H9 (cell line): ENCODE measurements around the gene ANKDD1A. TPM values are rescaled to one million over a fixed set of nuclear protein-coding genes. Genes with fewer than 3 reads are reported as not detected.

Source experiments
- DNase-seq: peaks from one replicate; pipeline ENCODE4 v3.0.0-alpha.2; 2017
- H2AFZ ChIP-seq: one replicate; pipeline ENCODE4 v1.6.1; 2013; ENCODE audit warnings: mild to moderate bottlenecking, low read length, control low read depth, moderate library complexity
- H2AK5ac ChIP-seq: 2 replicates; pipeline ENCODE4 v1.6.1; 2013; ENCODE audit warnings: low read length, control low read depth, mixed read lengths; ENCODE audit not compliant: insufficient read length
- H2BK120ac ChIP-seq: one replicate; pipeline ENCODE4 v1.6.1; 2013; ENCODE audit warnings: low read depth, mild to moderate bottlenecking, low read length, control low read depth, inconsistent platforms; ENCODE audit not compliant: poor library complexity, severe bottlenecking
- H2BK12ac ChIP-seq: 2 replicates; pipeline ENCODE4 v1.6.1; 2013; ENCODE audit warnings: low read length, control low read depth, mixed read lengths, low read depth; ENCODE audit not compliant: insufficient read length
- H2BK15ac ChIP-seq: 2 replicates; pipeline ENCODE4 v1.6.1; 2013; ENCODE audit warnings: low read depth, low read length, control low read depth
- H2BK20ac ChIP-seq: one replicate; pipeline ENCODE4 v1.6.1; 2013; ENCODE audit warnings: low read depth, mild to moderate bottlenecking, low read length, control low read depth, inconsistent platforms; ENCODE audit not compliant: poor library complexity, severe bottlenecking
- H2BK5ac ChIP-seq: 2 replicates; pipeline ENCODE4 v1.6.1; 2013; ENCODE audit warnings: low read length, control low read depth, mixed read lengths; ENCODE audit not compliant: insufficient read length
- H3K14ac ChIP-seq: 2 replicates; pipeline ENCODE4 v1.6.1; 2013; ENCODE audit warnings: low read length, control low read depth; ENCODE audit not compliant: insufficient read depth
- H3K18ac ChIP-seq: 2 replicates; pipeline ENCODE4 v1.6.1; 2013; ENCODE audit warnings: low read depth, mild to moderate bottlenecking, mixed read lengths, low read length, control low read depth; ENCODE audit not compliant: insufficient read length
- H3K23ac ChIP-seq: 2 replicates; pipeline ENCODE4 v1.6.1; 2013; ENCODE audit warnings: low read length, control low read depth, mixed read lengths, low read depth; ENCODE audit not compliant: insufficient read length
- H3K23me2 ChIP-seq: 2 replicates; pipeline ENCODE4 v1.6.1; 2013; ENCODE audit warnings: low read depth, mild to moderate bottlenecking, mixed read lengths, low read length, control low read depth; ENCODE audit not compliant: insufficient read length, poor library complexity, severe bottlenecking
- H3K27ac ChIP-seq: 2 replicates; pipeline ENCODE4 v1.5.1; 2013; ENCODE audit warnings: low read length, control low read depth, mixed read lengths, low read depth; ENCODE audit not compliant: insufficient read length
- H3K27me3 ChIP-seq: 2 replicates; pipeline ENCODE4 v1.6.1; 2013; ENCODE audit warnings: low read length, control low read depth, inconsistent platforms; ENCODE audit not compliant: insufficient read depth
- H3K4ac ChIP-seq: 2 replicates; pipeline ENCODE4 v1.6.1; 2013; ENCODE audit warnings: low read depth, mild to moderate bottlenecking, control low read depth, inconsistent platforms, low read length, moderate library complexity
- H3K4me1 ChIP-seq: 2 replicates; pipeline ENCODE4 v1.6.1; 2013; ENCODE audit warnings: low read length, control low read depth, inconsistent platforms; ENCODE audit not compliant: insufficient read depth
- H3K4me2 ChIP-seq: 2 replicates; pipeline ENCODE4 v1.6.1; 2013; ENCODE audit warnings: low read length, control low read depth, mixed read lengths; ENCODE audit not compliant: insufficient read length, insufficient read depth
- H3K56ac ChIP-seq: 2 replicates; pipeline ENCODE4 v1.6.1; 2013; ENCODE audit warnings: low read depth, mild to moderate bottlenecking, mixed read lengths, low read length, control low read depth; ENCODE audit not compliant: insufficient read length
- H3K79me1 ChIP-seq: 2 replicates; pipeline ENCODE4 v1.6.1; 2013; ENCODE audit warnings: low read depth, mild to moderate bottlenecking, moderate library complexity, low read length, control low read depth, inconsistent platforms; ENCODE audit not compliant: insufficient read depth, poor library complexity, severe bottlenecking
- H3K79me2 ChIP-seq: 2 replicates; pipeline ENCODE4 v1.6.1; 2013; ENCODE audit warnings: low read length, control low read depth, inconsistent platforms; ENCODE audit not compliant: insufficient read depth
- H3K9ac ChIP-seq: 2 replicates; pipeline ENCODE4 v1.6.1; 2013; ENCODE audit warnings: low read length, control low read depth, mixed read lengths; ENCODE audit not compliant: insufficient read length; ENCODE audit errors: extremely low read depth
- H3K9me3 ChIP-seq: one replicate; pipeline ENCODE4 v1.6.1; 2013; ENCODE audit warnings: low read depth, low read length, inconsistent platforms; ENCODE audit not compliant: control insufficient read depth
- H3T11ph ChIP-seq: one replicate; pipeline ENCODE4 v1.6.1; 2013; ENCODE audit warnings: mild to moderate bottlenecking, low read length, control low read depth, inconsistent platforms
- H4K20me1 ChIP-seq: one replicate; pipeline ENCODE4 v1.6.1; 2013; ENCODE audit not compliant: control insufficient read depth, insufficient read length, insufficient read depth
- H4K5ac ChIP-seq: 2 replicates; pipeline ENCODE4 v1.6.1; 2013; ENCODE audit warnings: low read depth, mild to moderate bottlenecking, mixed read lengths, low read length, control low read depth; ENCODE audit not compliant: insufficient read length
- H4K8ac ChIP-seq: replicated peaks from 2 replicates; pipeline ENCODE4 v1.6.1; 2013; ENCODE audit warnings: low read length, control low read depth, mixed read lengths, low read depth; ENCODE audit not compliant: insufficient read length
- H4K91ac ChIP-seq: 2 replicates; pipeline ENCODE4 v1.6.1; 2013; ENCODE audit warnings: low read depth, mild to moderate bottlenecking, moderate library complexity, mixed read lengths, low read length, control low read depth; ENCODE audit not compliant: insufficient read length
- H3K27ac Mint-ChIP-seq, 3 experiments: 2 replicates in 2 of 3; 3 replicates in 1 of 3; pipeline ENCODE4 v1.8.0; 2020 to 2021; ENCODE audit warnings: mixed read lengths in 3 of 3, mild to moderate bottlenecking in 1 of 3, moderate library complexity in 1 of 3
- H3K27me3 Mint-ChIP-seq: 2 replicates; pipeline ENCODE4 v1.8.0; 2021; ENCODE audit warnings: low read depth, mild to moderate bottlenecking, moderate library complexity, mixed read lengths
- H3K36me3 Mint-ChIP-seq, 3 experiments: 2 replicates in 2 of 3; 3 replicates in 1 of 3; pipeline ENCODE4 v1.8.0; 2020 to 2021; ENCODE audit warnings: low read depth in 3 of 3, mixed read lengths in 3 of 3; ENCODE audit not compliant: insufficient read depth in 1 of 3
- H3K4me1 Mint-ChIP-seq, 2 experiments: 2 replicates each; pipeline ENCODE4 v1.8.0; 2020; ENCODE audit warnings: mixed read lengths in 2 of 2
- H3K4me3 Mint-ChIP-seq, 2 experiments: 2 replicates in 1 of 2; 3 replicates in 1 of 2; pipeline ENCODE4 v1.8.0; 2020 to 2021; ENCODE audit warnings: mild to moderate bottlenecking in 2 of 2, mixed read lengths in 2 of 2, moderate library complexity in 1 of 2
- H3K9me3 Mint-ChIP-seq, 2 experiments: 2 replicates in 1 of 2; 3 replicates in 1 of 2; pipeline ENCODE4 v1.8.0; 2020; ENCODE audit warnings: mild to moderate bottlenecking in 2 of 2, mixed read lengths in 2 of 2, moderate library complexity in 1 of 2
- CTCF ChIP-seq: fragments of 200-600 bp; sonication (generic); conservative IDR thresholded peaks from 3 replicates; pipeline ENCODE4 v1.8.0; 2021; ENCODE audit warnings: antibody characterized with exemption, mild to moderate bottlenecking
- WGBS: extraction: QIAGEN DNeasy Blood & Tissue Kit; methylation state at CpG from one replicate; pipeline ENCODE4 v1.1.7; 2013; ENCODE audit warnings: missing lambda C conversion rate, low lambda C conversion rate, mixed read lengths; ENCODE audit not compliant: insufficient read length; ENCODE audit errors: extremely low coverage; 5-methylcytosine and 5-hydroxymethylcytosine counted together
- total RNA-seq: library from RNA; stranded (reverse); gene quantifications from 2 replicates; pipeline ENCODE4 v1.2.1, GENCODE V29; 2021

Gene ANKDD1A
- total RNA-seq, 1 experiment from 2014 or later, result 3.7 TPM

GRCh38 chr15:64951777-64952418 lies 40.2 kb downstream of the ANKDD1A start:
- no peak overlapping the region for H3K4me3 Mint-ChIP-seq
- Histone ChIP-seq H3K4me1 (no peaks in the 10 kb centered on the region), H3K79me2 (no peaks in the 10 kb centered on the region), H2AK5ac (no peak overlapping the region), H3K27ac (no peak overlapping the region), H3K56ac (no peak overlapping the region), H3K9me3 (no peaks in the 10 kb centered on the region), H2BK120ac (no peak overlapping the region), H3K18ac (no peak overlapping the region), H2BK15ac (no peak overlapping the region), H3K4ac (no peak overlapping the region), H3K23me2 (peaks cover 3% of the 10 kb centered on the region), H3K4me2 (no peak overlapping the region), H4K5ac (no peak overlapping the region), H3K79me1 (no peaks in the 10 kb centered on the region), H2BK5ac (no peak overlapping the region), H2AFZ (no peak overlapping the region), H3K27me3 (no peaks in the 10 kb centered on the region), H2BK12ac (no peak overlapping the region), H2BK20ac (no peak overlapping the region), H3K14ac (no peak overlapping the region), H4K91ac (no peak overlapping the region), H4K8ac (no peak overlapping the region), H3K9ac (no peak overlapping the region), H3T11ph (no peak overlapping the region), H3K23ac (no peak overlapping the region), H4K20me1 (no peaks in the 10 kb centered on the region)
- H3K9me3 Mint-ChIP-seq, result peaks cover 38 to 41% of the 10 kb centered on the region in 2 experiments
- peaks cover 33 to 54% (median 53%) of the 10 kb centered on the region in 3 experiments for H3K36me3 Mint-ChIP-seq
- TF ChIP-seq CTCF, result no peak
- no CpG with 5 or more reads among the region's 2 CpGs for WGBS
- no peak overlapping the region for H3K27ac Mint-ChIP-seq
- peaks cover 2 to 3% of the 10 kb centered on the region in 2 experiments; a peak in 2 of 4 replicates for H3K4me1 Mint-ChIP-seq
- peaks cover 3% of the 10 kb centered on the region; the same call in 1 of the 2 replicates for H3K27me3 Mint-ChIP-seq
- no peak for DNase-seq
